ENCODE results near the gene PDE11A. TPM values are rescaled to one million over a fixed set of nuclear protein-coding genes. Genes with fewer than 3 reads are reported as not detected.
A peak's percentile ranks its signal among the peaks of the same experiment; 100 is the strongest.

The PDE11A gene
- total RNA-seq, 1 experiment from 2014 or later = 0.61 TPM

GRCh38 chr2:177717831-177718618, 354.6 kb downstream of the PDE11A start:
- TF ChIP-seq POLR2AphosphoS5 (IDR thresholded peaks at IDR 0.05; ENCODE audit: low read depth, low read length) (no peak), CTCF (IDR thresholded peaks at IDR 0.05 in 2 of 3, conservative IDR thresholded peaks at IDR 0.05 in 1 of 3; ENCODE audit: borderline replicate concordance in 1 of 3, insufficient read depth in 1 of 3, low read depth in 2 of 3, low read length in 2 of 3) (peak; percentile 25 to 49 (median 28); a peak in 5 of 6 replicates), RAD21 (IDR thresholded peaks at IDR 0.05; ENCODE audit: low read depth) (peak; percentile 33)
- H3K4me2 ChIP-seq (ENCODE audit: low read length) = no peak overlapping the region
- DNase-seq (ENCODE audit: low read depth, low spot score) (peak; percentile 7), ATAC-seq (peak; percentile 69; the same call in 1 of the 2 replicates)
- H3K4me3 ChIP-seq (replicated peaks in 1 of 2; ENCODE audit: low read depth in 1 of 2, low read length in 2 of 2) = no peak overlapping the region
- RAD21 ChIA-PET (ENCODE audit: low non-redundant PET in 1 of 2, low total read pairs in 2 of 2, uncharacterized antibody in 2 of 2, unreplicated experiment in 2 of 2) = no interaction called here
- H4K20me1 ChIP-seq (ENCODE audit: insufficient read depth) = no peaks in the 10 kb centered on the region
- no peaks in the 10 kb centered on the region for H3K9me3 ChIP-seq (ENCODE audit: control insufficient read depth in 1 of 2, insufficient read depth in 1 of 2, low read depth in 1 of 2, low read length in 2 of 2)
- no peaks in the 10 kb centered on the region for H3K4me1 ChIP-seq (ENCODE audit: control insufficient read depth in 1 of 2, insufficient read depth in 2 of 2, low read length in 2 of 2)
- H3K9ac ChIP-seq (ENCODE audit: low read length) = no peak overlapping the region
- no peaks in the 10 kb centered on the region for H3K36me3 ChIP-seq (ENCODE audit: control insufficient read depth in 1 of 2, insufficient read depth in 2 of 2, low read length in 2 of 2)
- H3K9me2 ChIP-seq (ENCODE audit: insufficient read depth) = no peaks in the 10 kb centered on the region
- CTCF ChIA-PET = no interaction called here
- no peak overlapping the region for H2AFZ ChIP-seq (ENCODE audit: low read depth, low read length, poor library complexity, severe bottlenecking)
- no peaks in the 10 kb centered on the region for H3K27me3 ChIP-seq (ENCODE audit: insufficient read depth, low read length)
- no peak overlapping the region for H3K27ac ChIP-seq (ENCODE audit: low read depth, low read length)
- no peaks in the 10 kb centered on the region for H3K79me2 ChIP-seq (ENCODE audit: insufficient read depth, low read length)
- POLR2A ChIA-PET = no interaction called here
- no TSS peak for BruUV-seq (replicated peaks)
- intact Hi-C loops (cut with micrococcal nuclease) = no loop called here

DNA sequence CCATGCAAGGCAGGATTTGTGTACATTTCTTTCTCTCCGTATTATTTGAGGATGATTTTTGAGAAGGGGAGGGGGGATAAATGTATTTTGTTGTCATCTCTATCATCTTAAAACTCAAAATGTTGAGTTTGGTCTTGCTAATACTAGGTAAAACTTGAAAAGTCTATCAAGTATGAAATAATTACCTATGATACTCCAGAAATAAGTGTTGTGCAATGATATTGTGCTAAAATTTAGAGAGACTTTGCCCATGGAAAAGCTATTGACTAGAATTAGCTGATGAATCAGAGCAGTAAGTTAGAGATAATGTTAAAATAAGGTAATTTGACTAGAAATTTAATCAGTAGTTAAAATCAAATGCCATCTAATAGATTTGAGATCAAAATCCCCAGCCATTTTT, 356.1 kb downstream of the PDE11A start:
- H3K27ac ChIP-seq (ENCODE audit: low read depth, low read length) = no peak overlapping the region
- no peaks in the 10 kb centered on the region for H3K36me3 ChIP-seq (ENCODE audit: control insufficient read depth in 1 of 2, insufficient read depth in 2 of 2, low read length in 2 of 2)
- H3K4me2 ChIP-seq (ENCODE audit: low read length) = no peak overlapping the region
- H4K20me1 ChIP-seq (ENCODE audit: insufficient read depth) = no peaks in the 10 kb centered on the region
- H3K27me3 ChIP-seq (ENCODE audit: insufficient read depth, low read length) = no peaks in the 10 kb centered on the region
- TF ChIP-seq RAD21 (IDR thresholded peaks at IDR 0.05; ENCODE audit: low read depth) = no peak
- no peak for TF ChIP-seq ATF3 (IDR thresholded peaks at IDR 0.05)
- TF ChIP-seq EZH2phosphoT487 (IDR thresholded peaks at IDR 0.05; ENCODE audit: borderline replicate concordance) = no peak
- no peak for TF ChIP-seq POLR2AphosphoS5 (IDR thresholded peaks at IDR 0.05; ENCODE audit: low read depth, low read length)
- TF ChIP-seq, protein P1, sequence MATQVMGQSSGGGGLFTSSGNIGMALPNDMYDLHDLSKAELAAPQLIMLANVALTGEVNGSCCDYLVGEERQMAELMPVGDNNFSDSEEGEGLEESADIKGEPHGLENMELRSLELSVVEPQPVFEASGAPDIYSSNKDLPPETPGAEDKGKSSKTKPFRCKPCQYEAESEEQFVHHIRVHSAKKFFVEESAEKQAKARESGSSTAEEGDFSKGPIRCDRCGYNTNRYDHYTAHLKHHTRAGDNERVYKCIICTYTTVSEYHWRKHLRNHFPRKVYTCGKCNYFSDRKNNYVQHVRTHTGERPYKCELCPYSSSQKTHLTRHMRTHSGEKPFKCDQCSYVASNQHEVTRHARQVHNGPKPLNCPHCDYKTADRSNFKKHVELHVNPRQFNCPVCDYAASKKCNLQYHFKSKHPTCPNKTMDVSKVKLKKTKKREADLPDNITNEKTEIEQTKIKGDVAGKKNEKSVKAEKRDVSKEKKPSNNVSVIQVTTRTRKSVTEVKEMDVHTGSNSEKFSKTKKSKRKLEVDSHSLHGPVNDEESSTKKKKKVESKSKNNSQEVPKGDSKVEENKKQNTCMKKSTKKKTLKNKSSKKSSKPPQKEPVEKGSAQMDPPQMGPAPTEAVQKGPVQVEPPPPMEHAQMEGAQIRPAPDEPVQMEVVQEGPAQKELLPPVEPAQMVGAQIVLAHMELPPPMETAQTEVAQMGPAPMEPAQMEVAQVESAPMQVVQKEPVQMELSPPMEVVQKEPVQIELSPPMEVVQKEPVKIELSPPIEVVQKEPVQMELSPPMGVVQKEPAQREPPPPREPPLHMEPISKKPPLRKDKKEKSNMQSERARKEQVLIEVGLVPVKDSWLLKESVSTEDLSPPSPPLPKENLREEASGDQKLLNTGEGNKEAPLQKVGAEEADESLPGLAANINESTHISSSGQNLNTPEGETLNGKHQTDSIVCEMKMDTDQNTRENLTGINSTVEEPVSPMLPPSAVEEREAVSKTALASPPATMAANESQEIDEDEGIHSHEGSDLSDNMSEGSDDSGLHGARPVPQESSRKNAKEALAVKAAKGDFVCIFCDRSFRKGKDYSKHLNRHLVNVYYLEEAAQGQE (IDR thresholded peaks at IDR 0.05; ENCODE audit: low read depth) = no peak
- TF ChIP-seq POLR2A (IDR thresholded peaks at IDR 0.05; ENCODE audit: borderline replicate concordance, extremely low read depth, insufficient read depth, insufficient read length) = no peak
- H3K9me2 ChIP-seq (ENCODE audit: insufficient read depth) = no peaks in the 10 kb centered on the region
- H3K9me3 ChIP-seq (ENCODE audit: control insufficient read depth in 1 of 2, insufficient read depth in 1 of 2, low read depth in 1 of 2, low read length in 2 of 2) = no peaks in the 10 kb centered on the region
- ChIA-PET POLR2A (no interaction called here), CTCF (no interaction called here), RAD21 (ENCODE audit: low non-redundant PET in 1 of 2, low total read pairs in 2 of 2, uncharacterized antibody in 2 of 2, unreplicated experiment in 2 of 2) (no interaction called here)
- H2AFZ ChIP-seq (ENCODE audit: low read depth, low read length, poor library complexity, severe bottlenecking) = no peak overlapping the region
- intact Hi-C loops (cut with micrococcal nuclease) = no loop called here
- no peak overlapping the region for H3K9ac ChIP-seq (ENCODE audit: low read length)
- BruUV-seq (replicated peaks) = no TSS peak
- no peak for DNase-seq (ENCODE audit: low read depth, low spot score)
- no peaks in the 10 kb centered on the region for H3K79me2 ChIP-seq (ENCODE audit: insufficient read depth, low read length)
- no peaks in the 10 kb centered on the region for H3K4me1 ChIP-seq (ENCODE audit: control insufficient read depth in 1 of 2, insufficient read depth in 2 of 2, low read length in 2 of 2)
- no peak overlapping the region for H3K4me3 ChIP-seq (replicated peaks in 1 of 2; ENCODE audit: low read depth in 1 of 2, low read length in 2 of 2)
- ATAC-seq = no peak
